GM12878 (cell line): Measurements from ENCODE around the gene CDKN2B-AS1. TPM values are rescaled to one million over a fixed set of nuclear protein-coding genes. Genes with fewer than 3 reads are reported as not detected.

Experiments
- ATAC-seq: fragments of 200-7000 bp; cut with Tn5 transposase; 3 replicates; pipeline ENCODE4 v1.9.1; 2020; ENCODE audit warnings: mild to moderate bottlenecking, moderate library complexity
- BruUV-seq: library from RNA; stranded (reverse); fragments of 400-500 nt; replicated peaks from 2 replicates; lab custom pipeline; 2021; lab: Mats Ljungman, UMichigan
- CTCF ChIA-PET: fragments of 300-600 bp; sonication (Branson Sonifier 250); formaldehyde crosslinking; extraction: SDS; loops from one replicate; lab custom pipeline; 2021; ENCODE audit warnings: inconsistent platforms; lab: Yijun Ruan, JAX
- POLR2A ChIA-PET: fragments of 350-600 bp; formaldehyde crosslinking; extraction: SDS; loops from one replicate; lab custom pipeline; 2021; ENCODE audit warnings: inconsistent platforms; lab: Charles Lee
- RAD21 ChIA-PET: fragments of 300-600 bp; sonication (Branson Sonifier 250); formaldehyde crosslinking; loops from one replicate; lab custom pipeline; 2023; ENCODE audit warnings: antibody characterized with exemption; ENCODE audit not compliant: unreplicated experiment; lab: Charles Lee
- SMC1A ChIA-PET: fragments of 300-600 bp; sonication (Branson Sonifier 250); formaldehyde crosslinking; loops from one replicate; lab custom pipeline; 2023; ENCODE audit not compliant: unreplicated experiment, uncharacterized antibody; lab: Charles Lee
- DNase-seq: peaks from one replicate; pipeline ENCODE4 v3.0.0-alpha.2; 2011; ENCODE audit warnings: low read depth, low spot score
- FAIRE-seq: peaks from 3 replicates; lab custom pipeline; 2011; peaks lifted over from hg19 to GRCh38; lab: Jason Lieb, UNC
- H2AFZ ChIP-seq: 2 replicates; pipeline ENCODE4 v1.6.0; 2011; ENCODE audit warnings: low read depth, low read length, control low read depth; ENCODE audit not compliant: control insufficient read depth
- H3K27ac ChIP-seq: 2 replicates; pipeline ENCODE4 v1.5.1; 2011; ENCODE audit warnings: control low read depth; ENCODE audit not compliant: control insufficient read depth, insufficient read depth
- H3K27me3 ChIP-seq, 2 experiments: replicated peaks in 1 of 2; 2 replicates each; pipeline versions ENCODE4 v1.6.0 to v1.6.1; 2011; ENCODE audit warnings: low read length in 1 of 2; ENCODE audit not compliant: control insufficient read depth in 2 of 2, insufficient read depth in 2 of 2
- H3K36me3 ChIP-seq, 2 experiments: 2 replicates each; pipeline ENCODE4 v1.5.1; 2011; ENCODE audit warnings: low read length in 1 of 2; ENCODE audit not compliant: control insufficient read depth in 2 of 2, insufficient read depth in 2 of 2
- H3K4me1 ChIP-seq: 2 replicates; pipeline ENCODE4 v1.6.1; 2011; ENCODE audit warnings: mild to moderate bottlenecking, low read length, moderate library complexity, mixed read lengths; ENCODE audit not compliant: control insufficient read depth, insufficient read depth
- H3K4me2 ChIP-seq: 2 replicates; pipeline ENCODE4 v1.6.0; 2011; ENCODE audit warnings: control low read depth; ENCODE audit not compliant: control insufficient read depth, insufficient read depth
- H3K4me3 ChIP-seq: fragments of 200-600 bp; sonication (generic); 2 replicates; pipeline ENCODE4 v1.5.1; 2016
- H3K79me2 ChIP-seq: 2 replicates; pipeline ENCODE4 v1.6.0; 2011; ENCODE audit warnings: low read length; ENCODE audit not compliant: control insufficient read depth, insufficient read depth
- H3K9ac ChIP-seq: 2 replicates; pipeline ENCODE4 v1.8.0; 2011; ENCODE audit warnings: low read length, control low read depth, mixed read lengths; ENCODE audit not compliant: control insufficient read depth, insufficient read depth
- H3K9me3 ChIP-seq: replicated peaks from 3 replicates; pipeline ENCODE4 v1.5.1; 2011; ENCODE audit warnings: mild to moderate bottlenecking, low read length; ENCODE audit not compliant: control insufficient read depth, insufficient read depth
- H4K20me1 ChIP-seq: 2 replicates; pipeline ENCODE4 v1.6.0; 2011; ENCODE audit not compliant: control insufficient read depth, insufficient read depth
- CBX5 ChIP-seq: sonication (generic); IDR thresholded peaks from 2 replicates; pipeline ENCODE4 v1.6.1; 2016; ENCODE audit warnings: low read depth, moderate library complexity, mild to moderate bottlenecking, inconsistent platforms
- EGR1 ChIP-seq, 2 experiments: IDR thresholded peaks; 1 replicate in 1 of 2; 2 replicates in 1 of 2; pipeline ENCODE4 v1.6.1; 2011 to 2012; ENCODE audit warnings: low read depth in 2 of 2, low read length in 2 of 2, borderline replicate concordance in 1 of 2, mild to moderate bottlenecking in 1 of 2, moderate library complexity in 1 of 2
- LARP7 ChIP-seq: fragments of 450-650 bp; IDR thresholded peaks from 2 replicates; pipeline ENCODE4 v1.6.1; 2017; ENCODE audit warnings: mild to moderate bottlenecking
- NFYB ChIP-seq: IDR thresholded peaks from 2 replicates; pipeline ENCODE4 v1.6.1; 2011; ENCODE audit warnings: low read depth, mild to moderate bottlenecking, low read length, improper control_type of control experiment, moderate library complexity; ENCODE audit not compliant: insufficient read depth
- POU2F2 ChIP-seq: IDR thresholded peaks from 3 replicates; pipeline ENCODE4 v1.6.1; 2011; ENCODE audit warnings: low read depth, mild to moderate bottlenecking, low read length, borderline replicate concordance
- SP1 ChIP-seq: IDR thresholded peaks from one replicate; pipeline ENCODE4 v1.6.1; 2011; ENCODE audit warnings: low read depth, low read length
- WGBS: methylation state at CpG from one replicate; pipeline ENCODE4 v1.1.6; 2016; ENCODE audit warnings: low lambda C conversion rate; ENCODE audit not compliant: insufficient replicate concordance, insufficient coverage; ENCODE audit errors: missing lambda C conversion rate; 5-methylcytosine and 5-hydroxymethylcytosine counted together
- in situ Hi-C: fragments of 300-500 bp; cut with MboI; formaldehyde crosslinking; loops from 9 replicates; pipeline ENCODE4 v1.14.3; 2018; ENCODE audit warnings: mixed read lengths
- intact Hi-C: fragments of 100-400 bp; cut with micrococcal nuclease; formaldehyde crosslinking; loops from one replicate; pipeline ENCODE4 v1.14.2; 2022; ENCODE audit not compliant: unreplicated experiment
- polyA plus RNA-seq, 11 experiments: library from polyadenylated mRNA; depleted of rRNA in 4 of 11; unstranded in 6 of 11; stranded (reverse) in 5 of 11; fragments of >200 nt; fragmentation: Nextera tagmentation in 4 of 11; fragmentation: Illumina TruSeq in 1 of 11; extraction: Ambion mirVana in 4 of 11; extraction: Trizol in 1 of 11; gene quantifications; 1 replicate in 1 of 11; 2 replicates in 10 of 11; pipeline versions ENCODE4 v1.2.1 to v1.2.3, GENCODE V29; 2011 to 2016; ENCODE audit warnings: inconsistent platforms in 2 of 11, missing spikeins in 2 of 11, low read depth in 1 of 11
- total RNA-seq, 4 experiments: library from RNA; depleted of rRNA in 3 of 4; stranded (reverse); fragments of >200 nt in 3 of 4; fragmentation: Illumina TruSeq in 1 of 4; extraction: Trizol in 1 of 4; gene quantifications; 2 replicates each; pipeline versions ENCODE4 v1.2.1 to v1.2.3, GENCODE V29; 2013 to 2021
- TF ChIP-seq, protein P1 (sequence below): fragments of 450-650 bp; conservative IDR thresholded peaks from 2 replicates; pipeline ENCODE4 v1.6.1; 2017; ENCODE audit warnings: mild to moderate bottlenecking, moderate library complexity
- TF ChIP-seq, protein P2 (sequence below): fragments of 450-650 bp; IDR thresholded peaks from 2 replicates; pipeline ENCODE4 v1.6.1; 2016; ENCODE audit warnings: mild to moderate bottlenecking, moderate library complexity, borderline replicate concordance
- TF ChIP-seq, protein P3 (sequence below): IDR thresholded peaks from 2 replicates; pipeline ENCODE4 v1.6.1; 2012; ENCODE audit warnings: low read depth, low read length, improper control_type of control experiment

Gene CDKN2B-AS1
- total and polyA plus RNA-seq, 10 of the 15 experiments (the other 5 are each of a cell fraction or from before 2014, with no cell fraction given), result 0.22 to 2.2 (median 1.0) TPM; not detected in 1

DNA sequence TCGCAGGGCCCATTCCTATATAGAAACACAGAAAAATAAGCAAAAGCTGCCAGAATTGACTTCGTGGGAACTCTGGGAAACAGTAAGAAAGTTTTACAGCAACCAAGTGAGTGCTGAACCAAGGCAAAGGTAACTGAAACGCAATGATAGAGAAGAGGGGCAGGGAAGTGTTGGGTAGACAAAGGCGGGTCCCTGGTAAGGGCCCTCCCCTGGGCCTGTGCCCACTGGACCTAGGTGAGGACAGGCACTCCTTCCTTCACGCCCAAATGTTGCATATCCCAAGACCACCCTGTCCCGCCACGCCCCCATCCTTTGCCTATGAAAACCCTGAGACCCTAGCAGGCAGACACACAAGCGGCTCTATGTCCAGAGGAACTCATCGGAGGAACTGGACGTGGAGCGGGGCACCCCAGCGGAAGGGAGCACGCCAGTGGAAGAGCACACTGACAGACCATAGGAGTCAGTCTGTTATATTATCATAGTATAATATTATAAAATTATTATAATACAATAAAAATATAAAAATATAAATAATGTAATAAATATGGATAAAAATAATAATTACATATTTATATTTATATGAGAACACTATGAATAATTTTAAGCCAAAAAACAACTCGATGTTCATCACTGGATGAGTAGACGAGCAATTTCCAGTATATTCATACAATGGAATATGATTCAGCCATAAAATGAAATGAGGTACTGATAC is 28.3 kb upstream of the CDKN2B-AS1 start:
- H3K4me1 ChIP-seq, result peaks cover 8% of the 10 kb centered on the region
- H3K36me3 ChIP-seq, result no peaks in the 10 kb centered on the region
- RAD21 ChIA-PET, result no interaction called here
- H4K20me1 ChIP-seq, result no peaks in the 10 kb centered on the region
- peaks cover 0 to 11% of the 10 kb centered on the region in 2 experiments; a peak in 2 of 4 replicates for H3K27me3 ChIP-seq
- SMC1A ChIA-PET, result no interaction called here
- no peak overlapping the region for H3K9ac ChIP-seq
- DNase-seq, result no peak
- H3K79me2 ChIP-seq, result no peaks in the 10 kb centered on the region
- TF ChIP-seq NFYB (no peak), EGR1 (IDR thresholded peaks at IDR 0.05; ENCODE audit: borderline replicate concordance in 1 of 2, low read depth in 2 of 2, low read length in 2 of 2) (no peak), SP1 (no peak), LARP7 (no peak), POU2F2 (no peak), CBX5 (no peak)
- TF ChIP-seq, protein P1, sequence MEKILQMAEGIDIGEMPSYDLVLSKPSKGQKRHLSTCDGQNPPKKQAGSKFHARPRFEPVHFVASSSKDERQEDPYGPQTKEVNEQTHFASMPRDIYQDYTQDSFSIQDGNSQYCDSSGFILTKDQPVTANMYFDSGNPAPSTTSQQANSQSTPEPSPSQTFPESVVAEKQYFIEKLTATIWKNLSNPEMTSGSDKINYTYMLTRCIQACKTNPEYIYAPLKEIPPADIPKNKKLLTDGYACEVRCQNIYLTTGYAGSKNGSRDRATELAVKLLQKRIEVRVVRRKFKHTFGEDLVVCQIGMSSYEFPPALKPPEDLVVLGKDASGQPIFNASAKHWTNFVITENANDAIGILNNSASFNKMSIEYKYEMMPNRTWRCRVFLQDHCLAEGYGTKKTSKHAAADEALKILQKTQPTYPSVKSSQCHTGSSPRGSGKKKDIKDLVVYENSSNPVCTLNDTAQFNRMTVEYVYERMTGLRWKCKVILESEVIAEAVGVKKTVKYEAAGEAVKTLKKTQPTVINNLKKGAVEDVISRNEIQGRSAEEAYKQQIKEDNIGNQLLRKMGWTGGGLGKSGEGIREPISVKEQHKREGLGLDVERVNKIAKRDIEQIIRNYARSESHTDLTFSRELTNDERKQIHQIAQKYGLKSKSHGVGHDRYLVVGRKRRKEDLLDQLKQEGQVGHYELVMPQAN, result no peak
- TF ChIP-seq, protein P2, sequence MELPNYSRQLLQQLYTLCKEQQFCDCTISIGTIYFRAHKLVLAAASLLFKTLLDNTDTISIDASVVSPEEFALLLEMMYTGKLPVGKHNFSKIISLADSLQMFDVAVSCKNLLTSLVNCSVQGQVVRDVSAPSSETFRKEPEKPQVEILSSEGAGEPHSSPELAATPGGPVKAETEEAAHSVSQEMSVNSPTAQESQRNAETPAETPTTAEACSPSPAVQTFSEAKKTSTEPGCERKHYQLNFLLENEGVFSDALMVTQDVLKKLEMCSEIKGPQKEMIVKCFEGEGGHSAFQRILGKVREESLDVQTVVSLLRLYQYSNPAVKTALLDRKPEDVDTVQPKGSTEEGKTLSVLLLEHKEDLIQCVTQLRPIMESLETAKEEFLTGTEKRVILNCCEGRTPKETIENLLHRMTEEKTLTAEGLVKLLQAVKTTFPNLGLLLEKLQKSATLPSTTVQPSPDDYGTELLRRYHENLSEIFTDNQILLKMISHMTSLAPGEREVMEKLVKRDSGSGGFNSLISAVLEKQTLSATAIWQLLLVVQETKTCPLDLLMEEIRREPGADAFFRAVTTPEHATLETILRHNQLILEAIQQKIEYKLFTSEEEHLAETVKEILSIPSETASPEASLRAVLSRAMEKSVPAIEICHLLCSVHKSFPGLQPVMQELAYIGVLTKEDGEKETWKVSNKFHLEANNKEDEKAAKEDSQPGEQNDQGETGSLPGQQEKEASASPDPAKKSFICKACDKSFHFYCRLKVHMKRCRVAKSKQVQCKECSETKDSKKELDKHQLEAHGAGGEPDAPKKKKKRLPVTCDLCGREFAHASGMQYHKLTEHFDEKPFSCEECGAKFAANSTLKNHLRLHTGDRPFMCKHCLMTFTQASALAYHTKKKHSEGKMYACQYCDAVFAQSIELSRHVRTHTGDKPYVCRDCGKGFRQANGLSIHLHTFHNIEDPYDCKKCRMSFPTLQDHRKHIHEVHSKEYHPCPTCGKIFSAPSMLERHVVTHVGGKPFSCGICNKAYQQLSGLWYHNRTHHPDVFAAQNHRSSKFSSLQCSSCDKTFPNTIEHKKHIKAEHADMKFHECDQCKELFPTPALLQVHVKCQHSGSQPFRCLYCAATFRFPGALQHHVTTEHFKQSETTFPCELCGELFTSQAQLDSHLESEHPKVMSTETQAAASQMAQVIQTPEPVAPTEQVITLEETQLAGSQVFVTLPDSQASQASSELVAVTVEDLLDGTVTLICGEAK, result no peak
- TF ChIP-seq, protein P3, sequence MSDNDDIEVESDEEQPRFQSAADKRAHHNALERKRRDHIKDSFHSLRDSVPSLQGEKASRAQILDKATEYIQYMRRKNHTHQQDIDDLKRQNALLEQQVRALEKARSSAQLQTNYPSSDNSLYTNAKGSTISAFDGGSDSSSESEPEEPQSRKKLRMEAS, result no peak
- TF ChIP-seq, all 136 proteins: peak for 0
- no peak for FAIRE-seq
- WGBS, result 70% methylated on average over 15 of the region's 15 CpGs
- no peak overlapping the region for H2AFZ ChIP-seq
- BruUV-seq, result no TSS peak
- CTCF ChIA-PET, result interaction anchor here (0.9 kb wide), 2 partner anchors 41 to 71 kb away, joined by 3 read pairs; no protein-coding TSS in a partner anchor
- no peak; the same call in 2 of the 3 replicates for ATAC-seq
- H3K9me3 ChIP-seq, result peaks cover 8% of the 10 kb centered on the region; the same call in 2 of the 3 replicates
- no peak overlapping the region for H3K4me2 ChIP-seq
- H3K4me3 ChIP-seq, result no peak overlapping the region
- POLR2A ChIA-PET, result no interaction called here
- in situ Hi-C loops (loop anchor here (5.0 kb wide), 1 partner anchor 51 kb away; no protein-coding TSS in a partner anchor), intact Hi-C loops (no loop called here)
- H3K27ac ChIP-seq, result no peak overlapping the region
